Ishikawa (cell line): ENCODE data around the gene OR5M3.

Experiments used
- CEBPB ChIP-seq: IDR thresholded peaks from 2 replicates; pipeline ENCODE4 v1.6.1; 2012
- CREB1 ChIP-seq: IDR thresholded peaks from 2 replicates; pipeline ENCODE4 v1.6.1; 2012; ENCODE audit warnings: low read depth
- EGR1 ChIP-seq: IDR thresholded peaks from 2 replicates; pipeline ENCODE4 v1.6.1; 2012
- EP300 ChIP-seq: IDR thresholded peaks from 2 replicates; pipeline ENCODE4 v1.6.1; 2012; ENCODE audit warnings: borderline replicate concordance
- FOXM1 ChIP-seq: IDR thresholded peaks from 2 replicates; pipeline ENCODE4 v1.6.1; 2012; ENCODE audit warnings: low read depth, borderline replicate concordance
- NFIC ChIP-seq: IDR thresholded peaks from 2 replicates; pipeline ENCODE4 v1.6.1; 2012
- TCF12 ChIP-seq: IDR thresholded peaks from 2 replicates; pipeline ENCODE4 v1.6.1; 2012; ENCODE audit warnings: low read depth
- TEAD4 ChIP-seq: IDR thresholded peaks from 2 replicates; pipeline ENCODE4 v1.6.1; 2012
- YY1 ChIP-seq: IDR thresholded peaks from 2 replicates; pipeline ENCODE4 v1.6.1; 2012; ENCODE audit warnings: low read depth
- TF ChIP-seq, protein P1 (sequence below): IDR thresholded peaks from 2 replicates; pipeline ENCODE4 v1.6.1; 2012
- TF ChIP-seq, protein P2 (sequence below): IDR thresholded peaks from 2 replicates; pipeline ENCODE4 v1.6.1; 2012

Gene OR5M3

DNA sequence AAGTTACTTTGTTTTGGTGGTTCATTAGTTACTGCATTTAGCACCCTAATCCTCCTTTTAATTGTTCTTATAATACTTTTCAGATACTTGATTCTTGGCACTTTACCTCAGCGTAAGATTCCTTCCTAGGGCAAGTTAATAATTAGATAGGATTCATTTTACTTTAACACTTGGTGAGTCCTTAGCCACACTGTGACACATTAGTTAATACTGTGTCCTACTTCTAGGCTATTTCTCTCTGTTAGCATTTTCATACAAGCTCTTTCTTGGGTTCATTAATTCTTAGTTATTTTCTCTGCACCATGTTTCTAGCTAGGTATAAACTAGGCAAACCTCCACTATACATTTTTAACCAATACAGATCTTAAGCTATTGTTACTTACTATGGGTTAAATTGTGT, 16.1 kb downstream of the OR5M3 start:
- TF ChIP-seq CREB1 (no peak), FOXM1 (no peak), EP300 (no peak), TEAD4 (no peak), YY1 (no peak), CEBPB (no peak), EGR1 (no peak), TCF12 (no peak)
- TF ChIP-seq, protein P1, sequence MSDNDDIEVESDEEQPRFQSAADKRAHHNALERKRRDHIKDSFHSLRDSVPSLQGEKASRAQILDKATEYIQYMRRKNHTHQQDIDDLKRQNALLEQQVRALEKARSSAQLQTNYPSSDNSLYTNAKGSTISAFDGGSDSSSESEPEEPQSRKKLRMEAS = no peak

DNA sequence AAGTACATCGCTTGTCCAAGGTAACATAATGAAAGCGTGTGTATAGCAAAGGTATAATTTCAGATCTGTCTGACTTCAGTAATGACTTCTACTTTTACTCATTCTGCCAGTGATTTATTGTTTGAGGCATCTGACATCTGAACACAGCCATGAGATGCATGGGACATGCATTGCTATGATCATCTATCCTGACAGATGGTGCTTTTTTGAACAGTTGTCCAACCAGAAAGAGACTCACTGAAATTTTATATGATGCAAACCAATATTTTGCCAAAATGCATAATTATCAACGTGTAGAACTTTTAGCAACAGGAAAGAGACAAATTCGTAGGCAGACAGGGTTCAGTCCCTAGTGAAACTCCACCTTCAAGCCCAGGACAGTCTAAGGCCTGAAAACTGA, 19.6 kb downstream of the OR5M3 start:
- TF ChIP-seq NFIC = no peak
- no peak for TF ChIP-seq YY1
- no peak for TF ChIP-seq CREB1
- no peak for TF ChIP-seq TEAD4
- TF ChIP-seq, protein P2, sequence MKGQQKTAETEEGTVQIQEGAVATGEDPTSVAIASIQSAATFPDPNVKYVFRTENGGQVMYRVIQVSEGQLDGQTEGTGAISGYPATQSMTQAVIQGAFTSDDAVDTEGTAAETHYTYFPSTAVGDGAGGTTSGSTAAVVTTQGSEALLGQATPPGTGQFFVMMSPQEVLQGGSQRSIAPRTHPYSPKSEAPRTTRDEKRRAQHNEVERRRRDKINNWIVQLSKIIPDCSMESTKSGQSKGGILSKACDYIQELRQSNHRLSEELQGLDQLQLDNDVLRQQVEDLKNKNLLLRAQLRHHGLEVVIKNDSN = no peak
- no peak for TF ChIP-seq FOXM1
